ENCODE data around the gene INPP5A. TPM values are rescaled to one million over a fixed set of nuclear protein-coding genes. Genes with fewer than 3 reads are reported as not detected.

Gene INPP5A
- total RNA-seq, 1 experiment from 2014 or later: 25.5 TPM

DNA sequence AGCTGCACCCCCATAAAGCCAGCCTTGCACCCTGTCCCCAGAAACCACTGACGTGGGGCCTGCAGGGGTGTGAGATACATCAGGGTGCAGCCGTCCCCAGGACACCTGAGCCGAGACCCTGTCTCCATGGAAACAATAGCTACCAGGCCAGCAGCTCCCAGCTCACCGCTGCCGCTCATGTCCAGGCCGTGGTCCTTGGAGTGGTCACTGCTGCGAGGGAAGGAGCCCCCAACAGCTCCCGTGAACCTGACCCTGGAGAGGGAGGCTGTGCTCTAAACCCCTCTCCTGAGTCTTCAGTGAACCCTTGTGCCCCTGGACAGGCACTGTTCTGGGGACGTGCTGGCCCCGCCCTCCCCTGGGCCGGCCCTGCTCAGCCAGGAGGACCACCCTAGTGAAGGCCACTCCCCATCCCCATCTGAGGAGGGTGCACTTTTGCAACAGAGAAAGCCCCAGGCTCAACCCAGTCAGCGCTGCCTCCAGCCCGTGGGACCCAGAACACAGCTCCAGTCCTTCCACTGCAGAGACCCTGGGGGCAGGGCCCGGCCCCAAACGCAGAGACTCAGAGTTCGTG is 19.6 kb upstream of the INPP5A start:
- DNase-seq (ENCODE audit: low read depth): no peak

DNA sequence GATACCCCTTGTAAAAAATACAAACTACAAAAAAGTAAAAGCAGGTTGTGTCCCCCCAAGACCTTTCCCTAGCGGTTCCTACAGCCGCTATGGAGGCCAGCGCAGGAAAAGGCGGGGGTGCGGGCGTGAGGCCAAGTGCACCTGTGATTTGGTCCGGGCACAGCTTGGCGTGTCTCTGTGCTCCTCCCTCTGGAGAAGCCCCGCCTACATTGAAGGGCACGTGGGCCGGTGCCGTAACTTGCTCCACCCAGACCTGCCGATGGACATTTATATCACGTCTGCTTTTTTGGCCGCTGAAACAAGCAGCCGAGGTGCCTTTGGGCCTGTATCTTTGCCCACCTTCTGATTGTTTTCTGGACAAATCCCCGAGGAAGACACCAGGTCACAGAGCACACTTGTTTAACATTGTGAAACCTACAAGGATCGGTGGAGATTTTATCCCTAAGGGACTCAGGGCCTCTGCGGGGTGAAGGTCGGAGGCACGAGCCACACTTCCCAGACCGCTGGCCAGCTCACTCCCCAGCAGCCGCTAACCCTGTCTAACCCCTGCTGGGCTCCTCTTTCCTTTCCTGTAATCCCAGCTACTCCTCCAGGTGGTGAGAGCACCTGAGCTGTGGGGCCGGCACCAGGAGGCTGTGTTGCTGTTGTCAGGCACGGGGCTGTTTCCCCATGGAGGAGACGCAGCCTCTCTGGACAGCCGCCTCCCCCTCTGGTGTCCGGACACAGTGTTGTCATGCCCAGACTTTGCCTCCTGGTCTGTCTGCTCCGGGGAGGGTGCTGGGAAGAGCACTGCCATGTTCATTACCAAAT is 18.8 kb upstream of the INPP5A start:
- no peak for DNase-seq (ENCODE audit: low read depth)

DNA sequence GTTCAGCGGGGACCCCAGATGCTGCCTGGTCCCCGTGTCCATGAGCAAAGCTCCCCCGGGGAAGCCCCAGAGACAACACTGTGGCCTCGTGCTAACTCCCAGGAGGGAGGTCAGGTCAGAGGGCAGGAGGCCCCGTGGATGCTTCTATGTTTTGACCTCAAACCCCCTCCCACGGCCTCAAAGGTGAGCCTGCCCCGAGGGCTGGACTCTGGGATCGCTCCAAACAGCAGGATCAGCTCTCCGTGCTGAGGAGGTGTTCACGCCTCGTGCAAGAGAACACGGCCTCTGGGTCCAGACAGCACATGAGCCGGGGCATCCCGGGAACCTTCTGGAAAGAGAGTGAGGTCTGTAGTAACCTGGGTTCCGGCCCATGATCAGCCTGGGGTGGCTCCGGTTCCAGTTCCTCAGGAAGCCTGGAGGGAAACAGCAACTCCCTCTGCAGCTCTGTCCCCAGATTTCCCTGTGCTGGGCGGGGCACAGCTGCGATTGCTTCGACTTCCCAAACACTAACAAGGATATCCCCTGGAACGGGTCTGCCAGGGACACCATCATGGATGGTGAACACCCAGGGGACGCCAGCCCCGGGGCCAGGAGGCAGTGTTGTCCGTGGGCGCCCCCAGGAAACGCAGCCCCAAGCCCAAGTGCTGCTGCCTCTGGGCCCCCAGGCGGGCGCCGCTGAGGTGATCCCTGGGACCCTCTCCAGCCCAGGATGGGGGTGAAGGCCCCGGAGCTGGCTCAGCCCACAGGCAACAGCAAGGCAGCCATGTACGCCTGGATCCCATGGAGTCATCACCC is 18.0 kb upstream of the INPP5A start:
- no peak for DNase-seq (ENCODE audit: low read depth)

DNA sequence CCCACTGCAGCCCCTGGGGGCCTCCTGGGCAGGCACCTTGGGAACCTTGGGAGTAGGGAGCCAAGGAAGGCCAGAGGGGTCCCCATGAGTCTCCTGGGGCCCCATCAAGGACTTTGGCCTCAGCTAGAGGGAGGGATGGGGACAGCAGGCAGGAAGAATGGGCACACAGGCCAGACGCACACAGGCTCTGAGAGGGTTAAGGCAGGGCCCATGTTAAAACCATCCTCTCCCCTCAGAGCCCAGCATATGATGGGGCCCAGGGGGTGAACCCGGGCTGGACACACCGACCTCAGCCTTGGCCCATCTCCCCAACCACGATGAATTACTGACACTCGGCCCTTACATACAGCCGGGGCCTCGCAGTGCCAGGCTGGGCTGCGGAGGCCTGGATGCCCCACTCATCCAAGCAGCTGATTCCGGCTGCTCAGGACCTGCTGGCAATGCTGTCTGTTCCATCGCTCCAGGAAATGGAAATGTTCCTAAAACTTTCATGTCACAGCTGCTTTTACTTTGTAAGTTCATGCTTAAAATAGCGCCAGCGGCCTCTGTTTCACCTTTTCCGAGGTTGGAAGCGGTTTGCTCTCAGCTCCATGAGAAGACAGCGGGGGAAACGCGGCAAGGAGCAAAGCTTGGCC is 17.3 kb upstream of the INPP5A start:
- peak; percentile 92 for DNase-seq (ENCODE audit: low read depth)

DNA sequence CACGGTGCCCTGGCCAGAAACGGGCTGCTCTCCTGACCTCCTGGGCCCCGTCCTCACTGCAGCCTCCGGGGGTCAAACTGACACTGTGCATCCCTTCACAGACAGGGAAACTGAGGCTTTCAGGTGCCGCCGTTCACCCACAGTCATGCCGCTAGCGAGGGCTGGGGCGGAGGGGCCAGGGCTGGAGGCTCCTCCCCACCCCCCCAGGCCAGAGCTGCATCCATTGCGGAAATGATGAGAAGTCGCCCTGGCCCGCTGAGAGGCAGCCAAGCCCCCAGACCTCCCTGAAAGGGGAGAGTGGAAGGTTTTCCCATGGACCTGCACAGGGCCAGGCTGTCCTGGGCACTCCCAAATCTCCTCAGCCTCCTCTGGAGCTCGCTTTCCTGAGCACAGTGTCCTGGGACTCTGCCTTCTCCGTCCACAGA is 16.5 kb upstream of the INPP5A start:
- DNase-seq (ENCODE audit: low read depth): no peak

DNA sequence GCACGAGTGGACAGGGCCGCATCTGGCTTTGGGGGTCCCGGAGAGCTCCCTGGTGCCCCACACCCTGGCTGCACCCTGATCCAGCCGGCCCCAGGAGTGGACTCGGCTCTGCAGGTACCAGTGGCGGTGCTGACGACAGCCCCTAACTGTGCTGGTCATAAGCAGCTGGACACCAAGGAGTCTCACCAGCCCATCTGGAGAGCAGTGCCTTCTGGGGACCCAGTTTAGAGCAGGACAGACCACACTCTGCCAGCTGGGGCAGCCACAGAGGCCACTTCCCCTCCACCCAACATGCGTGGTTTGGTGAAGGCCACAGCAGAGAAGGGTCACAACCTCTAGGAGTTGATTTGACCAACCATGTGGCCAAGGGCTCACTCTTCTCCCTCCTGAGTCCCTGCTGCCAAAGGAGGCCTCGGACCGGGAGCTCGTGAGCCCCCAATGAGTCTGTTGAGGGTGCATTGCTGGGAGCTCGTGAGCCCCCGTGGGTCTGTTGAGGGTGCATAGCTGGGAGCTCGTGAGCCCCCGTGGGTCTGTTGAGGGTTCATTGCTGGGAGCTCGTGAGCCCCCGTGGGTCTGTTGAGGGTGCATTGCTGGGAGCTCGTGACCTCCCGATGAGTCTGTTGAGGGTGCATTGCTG is 16.0 kb upstream of the INPP5A start:
- no peak for DNase-seq (ENCODE audit: low read depth)

DNA sequence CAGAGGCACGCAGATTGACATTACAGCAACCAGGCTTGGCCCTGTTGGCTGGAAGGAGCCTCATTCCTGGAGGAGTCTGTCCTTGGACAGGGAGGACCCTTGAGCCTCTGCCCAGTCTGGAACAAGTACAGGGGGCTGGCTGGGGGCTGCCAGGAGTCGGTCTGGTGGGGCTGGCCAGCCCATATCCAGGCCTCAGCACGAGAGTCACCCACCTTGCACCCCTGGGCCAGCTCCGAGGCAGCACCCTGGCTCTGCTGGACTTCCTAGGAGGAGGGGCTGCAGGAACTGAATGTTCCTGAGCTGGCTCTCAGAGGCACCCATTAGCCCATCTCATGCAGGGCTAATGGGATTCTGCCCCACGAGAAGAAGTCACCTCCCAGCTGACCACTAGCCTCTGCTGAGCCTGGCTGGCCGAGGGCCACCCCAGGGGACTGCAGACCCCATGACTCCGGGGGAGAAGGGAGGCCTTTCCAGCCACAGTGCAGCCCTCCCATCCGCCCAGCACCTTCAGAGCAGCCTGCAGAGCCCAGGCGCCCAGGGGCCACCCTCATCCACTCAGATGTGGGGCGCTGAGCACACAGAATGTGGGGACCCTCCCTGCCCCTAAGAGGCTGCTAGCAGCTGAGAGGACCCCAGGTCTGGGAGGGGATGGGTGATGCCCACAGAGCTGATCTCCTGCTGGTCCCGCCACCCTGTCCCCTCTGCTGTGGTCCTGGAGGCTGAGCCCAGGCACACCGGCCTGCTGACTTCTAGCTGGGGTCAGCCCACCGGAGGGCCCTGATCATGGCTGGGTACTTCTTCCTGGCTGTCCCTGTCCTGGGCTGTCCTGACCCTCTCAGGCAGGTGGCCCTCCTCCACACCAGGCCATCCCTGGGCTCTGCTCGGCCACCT is 14.8 kb upstream of the INPP5A start:
- DNase-seq (ENCODE audit: low read depth): no peak

DNA sequence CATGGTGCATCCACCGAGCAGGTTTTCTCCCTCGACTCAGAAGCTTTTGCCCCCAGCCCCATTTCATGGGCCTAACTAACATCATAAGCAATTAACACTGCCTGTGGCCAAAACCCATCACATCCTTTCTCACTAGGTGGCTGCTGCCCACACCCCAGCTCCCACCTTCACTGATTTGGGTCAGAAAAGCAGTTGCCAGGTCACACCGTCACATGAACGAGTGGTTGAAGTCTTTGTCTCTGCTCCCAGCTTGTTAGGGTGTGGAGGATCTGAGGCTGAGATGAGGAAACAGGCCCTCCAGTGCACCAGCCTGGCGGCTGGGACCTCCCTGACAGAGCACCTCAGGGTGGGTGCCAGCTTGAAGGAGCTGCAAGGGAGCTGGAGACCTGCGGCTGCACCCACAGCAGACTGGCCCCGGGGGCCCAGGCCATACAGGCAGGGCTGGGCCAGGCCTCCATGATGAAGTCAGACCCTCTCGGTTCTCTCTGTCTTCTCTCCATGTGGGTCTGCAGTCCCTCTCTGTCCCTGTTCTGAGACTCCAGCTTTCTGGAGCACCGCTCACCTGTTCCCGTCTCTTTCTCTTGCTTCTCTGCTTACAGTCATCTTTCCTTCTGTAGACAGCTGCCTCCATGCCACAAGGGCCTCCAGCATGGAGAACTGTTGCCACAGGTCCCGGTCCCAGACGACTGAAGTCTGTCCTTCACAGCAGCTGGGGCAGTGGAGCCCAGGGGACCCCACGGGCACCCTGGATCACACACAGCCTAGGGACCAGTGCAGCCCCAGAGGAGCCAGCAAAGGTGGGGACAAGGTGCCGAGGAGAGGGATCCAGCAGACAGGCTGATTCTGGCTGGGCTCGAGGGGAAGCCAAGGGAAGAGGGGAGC is 13.8 kb upstream of the INPP5A start:
- DNase-seq (ENCODE audit: low read depth): no peak

DNA sequence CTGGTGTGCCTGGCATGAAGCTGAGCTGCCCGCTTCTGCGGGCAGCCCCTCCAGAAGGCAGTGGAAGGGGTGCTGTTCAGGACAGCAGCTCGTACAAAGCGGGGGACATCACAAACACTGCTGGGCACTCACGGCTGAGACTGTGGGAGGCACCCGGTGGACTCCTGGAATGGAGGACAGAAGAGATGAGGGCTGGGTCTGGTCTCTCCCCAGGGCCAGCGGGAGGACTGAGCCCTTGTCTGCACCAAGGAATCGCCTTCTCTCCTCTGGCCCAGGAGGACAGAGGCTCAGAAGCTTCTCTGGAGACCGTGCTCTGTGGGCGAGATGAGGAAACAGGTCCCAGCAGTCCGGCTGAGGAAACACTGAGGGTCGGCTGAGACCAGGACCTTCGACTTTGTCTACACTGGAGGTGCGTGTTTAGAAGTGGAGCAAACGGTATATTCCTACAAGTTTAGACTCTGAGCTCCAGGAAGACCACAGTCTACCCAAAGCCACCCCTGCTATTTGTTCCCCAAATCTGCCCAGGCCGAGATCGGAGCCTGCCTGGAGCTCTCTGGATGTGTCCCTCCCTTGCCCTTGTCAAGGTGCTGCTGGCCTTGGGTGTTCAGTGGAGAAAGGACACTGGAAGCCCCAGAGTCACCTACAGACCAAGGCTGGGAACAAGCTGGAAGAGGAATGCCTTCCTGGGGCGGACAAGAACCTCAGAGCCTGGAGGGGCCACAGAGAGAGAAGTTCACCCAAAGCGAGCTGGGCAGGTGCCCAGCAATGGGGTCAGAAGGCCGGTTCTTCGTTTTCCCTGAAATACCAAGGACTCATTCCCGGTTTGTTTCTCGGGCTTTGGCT is 12.9 kb upstream of the INPP5A start:
- no peak for DNase-seq (ENCODE audit: low read depth)

DNA sequence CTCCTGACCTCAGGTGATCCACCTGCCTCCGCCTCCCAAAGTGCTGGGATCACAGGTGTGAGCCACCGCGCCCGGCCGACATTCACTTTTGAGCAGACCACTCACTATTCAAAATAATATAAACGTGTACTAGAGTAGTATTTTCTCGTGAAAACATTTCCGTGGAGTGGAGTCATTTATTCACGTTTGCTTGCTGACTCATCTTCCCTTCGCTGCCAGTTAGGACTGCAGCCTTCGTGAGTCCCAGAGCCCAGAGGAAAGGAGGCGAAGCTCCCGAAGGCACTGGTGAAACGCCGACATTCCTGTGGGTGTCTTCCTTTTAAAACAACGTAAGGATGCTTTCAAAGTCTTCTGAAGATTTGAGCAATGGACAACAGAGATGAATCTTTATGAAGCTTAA is 10.9 kb upstream of the INPP5A start:
- peak; percentile 84 for DNase-seq (ENCODE audit: low read depth)

DNA sequence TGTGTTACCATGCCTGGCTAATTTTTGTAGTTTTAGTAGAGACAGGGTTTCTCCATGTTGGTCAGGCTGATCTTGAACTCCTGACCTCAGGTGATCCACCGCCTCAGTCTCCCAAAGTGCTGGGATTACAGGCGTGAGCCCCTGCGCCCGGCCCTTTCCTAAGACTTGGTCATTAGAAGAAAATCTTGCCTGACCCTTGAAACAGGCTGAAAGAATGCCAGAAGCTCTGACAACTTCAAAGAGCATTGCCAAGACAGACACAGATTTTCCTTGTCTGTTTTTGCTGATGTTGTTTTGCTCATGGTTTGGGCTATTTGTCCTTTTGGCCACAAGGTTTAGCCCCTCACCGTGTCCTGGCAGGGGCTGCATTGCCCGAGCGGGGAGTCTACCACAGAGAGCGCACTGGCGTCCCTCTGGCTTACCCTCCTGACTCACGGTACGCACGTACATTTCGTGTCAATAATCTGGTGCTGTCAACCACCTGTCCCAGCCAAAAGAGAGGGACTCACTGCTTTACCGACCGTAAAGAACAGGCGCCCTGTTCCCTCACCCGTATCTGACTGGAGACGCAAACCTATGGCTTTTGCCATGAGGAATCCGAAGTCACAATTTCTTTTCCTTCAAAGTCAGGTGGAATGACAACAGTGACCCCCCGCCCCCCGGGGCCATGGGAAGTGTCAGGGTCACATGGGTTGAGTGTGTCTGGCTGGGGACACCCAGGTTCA is 10.1 kb upstream of the INPP5A start:
- no peak for DNase-seq (ENCODE audit: low read depth)

DNA sequence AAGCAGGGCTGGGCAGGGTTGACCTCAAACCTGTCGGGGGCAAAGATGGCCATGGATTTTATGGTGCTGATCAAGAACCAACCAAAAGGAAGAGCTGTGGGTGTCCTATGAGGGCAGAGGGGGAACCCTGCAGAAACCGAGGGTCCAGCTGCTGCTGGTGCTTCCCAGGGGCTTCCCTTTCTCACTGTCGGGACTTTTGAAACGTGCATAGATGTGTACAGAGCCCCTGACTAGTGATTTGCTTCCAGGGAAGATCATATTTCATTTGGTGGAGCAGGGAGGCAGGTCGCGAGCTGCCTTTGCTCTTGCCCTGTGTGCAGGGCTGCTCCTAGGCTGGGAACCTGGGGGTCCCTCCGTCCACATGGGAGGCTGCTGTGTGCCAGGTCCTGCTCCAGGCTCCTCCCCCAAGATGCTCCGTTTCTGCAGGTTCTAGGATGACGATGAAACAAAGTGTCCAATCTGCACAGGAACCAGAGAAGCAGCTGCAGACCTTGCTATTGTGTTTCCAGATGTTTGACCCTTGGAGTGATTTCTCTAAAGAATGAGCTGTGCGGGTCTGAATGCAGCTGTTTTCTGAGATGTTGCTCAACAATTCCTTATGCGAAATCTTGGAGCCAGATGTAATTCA is 9.4 kb upstream of the INPP5A start:
- no peak for DNase-seq (ENCODE audit: low read depth)

DNA sequence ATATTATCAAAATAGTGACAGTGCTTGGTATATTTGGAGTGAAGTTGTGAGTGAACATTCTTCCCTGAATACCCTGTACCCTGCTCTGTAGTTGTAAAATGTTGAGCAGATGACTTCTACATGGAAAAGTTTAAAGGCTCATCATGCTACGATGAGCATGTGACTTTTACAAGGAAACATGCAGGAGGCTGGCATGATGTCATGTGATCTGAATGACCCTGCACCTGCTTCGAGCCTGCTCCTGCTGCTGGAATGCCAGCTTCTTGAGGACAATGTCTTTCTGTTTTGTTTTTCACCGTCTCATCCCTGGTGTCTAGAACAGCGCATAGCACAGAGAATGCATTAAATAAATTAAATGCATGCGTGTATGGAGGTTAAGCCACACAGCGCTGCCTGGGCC is 5.4 kb upstream of the INPP5A start:
- no peak for DNase-seq (ENCODE audit: low read depth)

DNA sequence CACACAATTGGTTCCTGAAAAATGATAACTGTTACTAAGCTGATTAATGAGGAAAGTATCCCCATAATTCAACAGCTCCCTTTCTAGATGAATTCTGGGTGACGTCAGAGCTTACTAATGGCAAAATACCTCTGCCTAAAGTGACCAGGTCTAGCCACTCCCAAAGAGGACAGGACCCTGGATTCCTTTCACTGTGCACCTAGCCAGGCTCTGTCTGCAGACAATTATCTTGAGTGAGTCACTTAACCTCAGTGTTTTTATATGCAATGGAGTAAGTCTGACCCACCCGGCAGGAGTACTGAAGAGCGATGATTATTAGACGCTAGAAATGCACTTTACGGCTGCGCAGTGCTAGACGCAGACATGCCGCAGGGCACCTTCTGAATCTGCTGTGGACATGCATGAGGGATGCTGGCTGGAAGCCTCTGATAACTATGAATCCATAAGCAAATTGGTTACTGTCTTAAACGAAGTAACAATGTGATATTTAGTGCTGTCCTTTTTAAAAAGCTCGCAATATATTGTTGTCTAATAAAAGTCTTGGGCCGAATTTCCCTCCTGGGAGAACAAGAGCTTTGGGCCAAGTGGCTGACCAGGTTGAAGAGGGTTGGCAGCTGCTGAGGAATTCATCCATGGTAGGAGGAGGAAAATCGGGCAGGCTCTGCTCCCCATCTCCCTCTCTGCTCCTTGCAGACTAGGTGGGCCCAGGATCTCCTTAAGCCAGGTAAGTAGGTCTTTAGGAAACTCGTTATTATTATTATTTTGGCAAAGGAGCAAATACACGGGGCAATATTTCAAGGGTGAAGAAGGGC is 4.6 kb upstream of the INPP5A start:
- peak; percentile 95 for DNase-seq (ENCODE audit: low read depth)

DNA sequence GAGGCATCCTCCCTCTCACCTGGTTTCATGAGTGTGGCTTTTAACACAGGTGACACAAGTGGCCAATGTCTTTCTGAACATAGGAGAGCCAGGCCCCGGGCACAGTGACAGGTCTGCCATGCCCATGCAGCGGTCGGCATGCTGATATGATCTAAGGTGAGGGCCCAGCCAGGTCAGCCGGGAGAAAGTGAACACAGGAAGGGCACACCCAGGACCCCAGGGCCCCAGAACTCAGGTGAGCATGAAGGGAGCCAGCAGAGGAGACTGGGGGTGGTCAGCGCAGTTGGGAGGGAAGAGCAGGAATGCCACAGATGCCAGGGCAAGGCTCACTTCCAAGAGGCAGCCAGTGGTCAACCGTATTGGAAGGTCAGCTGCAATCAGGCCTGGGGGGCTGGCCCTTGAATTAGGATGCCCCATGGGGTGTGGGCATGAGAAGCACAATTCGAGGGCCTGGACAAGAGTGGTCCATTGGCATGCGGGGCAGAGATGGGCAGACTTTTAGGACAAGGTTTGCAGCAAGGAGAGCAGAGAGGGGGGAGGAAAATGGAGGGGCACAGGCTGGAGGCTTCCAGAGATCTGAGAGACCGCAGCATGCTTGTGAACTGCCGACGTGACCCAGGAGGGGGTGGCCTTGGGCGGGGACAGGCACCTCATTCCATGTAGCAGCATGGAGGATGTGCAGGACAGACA is 3.9 kb upstream of the INPP5A start:
- DNase-seq (ENCODE audit: low read depth): no peak

DNA sequence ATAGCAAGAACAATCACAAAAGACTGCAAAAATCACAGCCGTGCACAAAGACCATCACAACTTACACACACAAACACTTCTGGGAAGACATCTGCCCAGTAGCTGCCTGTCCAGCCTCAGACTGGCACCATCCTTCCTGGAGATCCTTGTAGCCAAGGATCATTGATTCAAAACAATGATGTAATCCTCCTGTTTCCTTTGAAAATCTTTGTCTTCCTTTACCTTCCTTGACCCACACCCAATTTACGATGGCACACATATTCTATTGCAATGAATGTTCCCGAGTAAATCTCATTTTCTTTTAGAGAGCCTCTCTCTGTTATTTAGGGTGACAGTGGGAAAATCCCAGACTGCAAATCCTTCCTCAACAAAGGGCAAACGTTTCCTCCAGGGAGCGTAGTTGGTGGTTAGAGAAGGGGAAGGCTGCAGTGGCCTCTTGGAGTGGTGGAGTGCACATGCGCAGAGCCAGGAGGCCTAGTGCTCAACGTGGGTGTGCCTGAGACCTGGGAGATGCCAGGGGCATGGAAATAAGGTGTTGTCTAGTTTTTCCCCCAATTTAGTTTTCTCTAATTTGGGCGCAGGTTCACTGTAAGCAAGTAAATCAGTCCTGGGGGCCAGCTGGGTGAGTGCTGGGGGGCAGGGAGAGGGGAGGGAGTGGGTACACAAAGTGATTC is 3.1 kb upstream of the INPP5A start:
- no peak for DNase-seq (ENCODE audit: low read depth)
